HFFc6 (cell line): ENCODE measurements around the gene ERC2. TPM values are rescaled to one million over a fixed set of nuclear protein-coding genes. Genes with fewer than 3 reads are reported as not detected.

Experiments
- DNase-seq: peaks from one replicate; pipeline ENCODE4 v3.0.0-alpha.2; 2018
- H3K27ac Mint-ChIP-seq: 2 replicates; pipeline ENCODE4 v1.8.0; 2020; ENCODE audit warnings: mild to moderate bottlenecking, mixed read lengths
- H3K27me3 Mint-ChIP-seq: 2 replicates; pipeline ENCODE4 v1.8.0; 2021; ENCODE audit warnings: mild to moderate bottlenecking, moderate library complexity, mixed read lengths; ENCODE audit not compliant: insufficient read depth
- H3K36me3 Mint-ChIP-seq: 2 replicates; pipeline ENCODE4 v1.8.0; 2021; ENCODE audit warnings: low read depth, mixed read lengths
- H3K4me1 Mint-ChIP-seq: 2 replicates; pipeline ENCODE4 v1.8.0; 2020; ENCODE audit warnings: low read depth, mixed read lengths
- H3K4me3 Mint-ChIP-seq: 2 replicates; pipeline ENCODE4 v1.8.0; 2020; ENCODE audit warnings: mild to moderate bottlenecking, moderate library complexity, mixed read lengths
- H3K9me3 Mint-ChIP-seq: 2 replicates; pipeline ENCODE4 v1.8.0; 2020; ENCODE audit warnings: mild to moderate bottlenecking, mixed read lengths
- total RNA-seq, 6 experiments: library from RNA; stranded (reverse); fragmentation: NEBNext Ultra II Directional; extraction: Animal tissue kit (Norgen Biotek cat#: 25700); gene quantifications; 2 replicates in 1 of 6; 3 replicates in 5 of 6; pipeline ENCODE4 v1.2.3, GENCODE V29; 2021
- TF ChIP-seq, protein P1 (sequence below): fragments of 200-600 bp; sonication (generic); IDR thresholded peaks from 2 replicates; pipeline ENCODE4 v1.5.0; 2021; ENCODE audit warnings: antibody characterized with exemption, mild to moderate bottlenecking

The ERC2 gene
- total RNA-seq, 6 experiments from 2014 or later, result 0.11 TPM; not detected in 5

DNA sequence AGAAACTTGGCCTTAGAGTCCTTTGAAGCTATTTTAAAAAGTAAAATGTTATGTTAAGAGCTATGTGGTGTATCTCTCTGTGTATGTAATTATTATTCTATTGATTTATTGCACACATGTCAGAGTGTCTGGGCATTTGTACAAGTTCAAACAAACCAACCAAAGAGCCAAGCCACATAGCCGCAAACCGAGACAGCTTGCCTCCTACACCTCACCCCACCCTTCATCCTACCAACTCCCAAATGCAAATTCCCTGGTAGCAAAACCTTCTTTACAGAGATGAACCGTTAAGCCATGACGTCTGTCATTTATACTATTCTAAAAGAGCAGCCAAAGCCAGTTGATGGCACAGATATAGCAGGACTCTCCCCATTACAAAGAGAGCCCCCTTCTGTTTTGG lies 332.3 kb downstream of the ERC2 start:
- Mint-ChIP-seq H3K4me1 (peaks cover 34% of the 10 kb centered on the region), H3K27ac (no peak overlapping the region)
- TF ChIP-seq, protein P1, sequence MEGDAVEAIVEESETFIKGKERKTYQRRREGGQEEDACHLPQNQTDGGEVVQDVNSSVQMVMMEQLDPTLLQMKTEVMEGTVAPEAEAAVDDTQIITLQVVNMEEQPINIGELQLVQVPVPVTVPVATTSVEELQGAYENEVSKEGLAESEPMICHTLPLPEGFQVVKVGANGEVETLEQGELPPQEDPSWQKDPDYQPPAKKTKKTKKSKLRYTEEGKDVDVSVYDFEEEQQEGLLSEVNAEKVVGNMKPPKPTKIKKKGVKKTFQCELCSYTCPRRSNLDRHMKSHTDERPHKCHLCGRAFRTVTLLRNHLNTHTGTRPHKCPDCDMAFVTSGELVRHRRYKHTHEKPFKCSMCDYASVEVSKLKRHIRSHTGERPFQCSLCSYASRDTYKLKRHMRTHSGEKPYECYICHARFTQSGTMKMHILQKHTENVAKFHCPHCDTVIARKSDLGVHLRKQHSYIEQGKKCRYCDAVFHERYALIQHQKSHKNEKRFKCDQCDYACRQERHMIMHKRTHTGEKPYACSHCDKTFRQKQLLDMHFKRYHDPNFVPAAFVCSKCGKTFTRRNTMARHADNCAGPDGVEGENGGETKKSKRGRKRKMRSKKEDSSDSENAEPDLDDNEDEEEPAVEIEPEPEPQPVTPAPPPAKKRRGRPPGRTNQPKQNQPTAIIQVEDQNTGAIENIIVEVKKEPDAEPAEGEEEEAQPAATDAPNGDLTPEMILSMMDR, result no peak

DNA sequence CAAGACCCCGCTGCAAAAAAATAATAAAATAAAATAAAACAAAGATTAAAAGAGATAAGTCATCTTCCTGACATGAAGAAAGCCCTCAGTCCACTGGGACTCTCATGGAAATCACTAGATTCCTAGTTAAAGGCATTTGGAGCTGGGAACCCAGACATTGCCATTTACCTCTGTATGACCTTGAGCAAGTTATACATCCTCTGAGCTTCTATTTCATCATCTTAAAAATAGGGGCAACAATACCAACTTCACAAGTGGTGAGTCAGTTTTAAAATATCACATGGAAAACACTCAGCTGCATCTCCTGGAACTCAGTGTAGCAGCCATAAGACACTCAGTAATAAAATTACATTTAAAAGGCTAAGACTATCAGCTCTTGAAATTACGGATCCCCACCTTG lies 334.8 kb downstream of the ERC2 start:
- no peaks in the 10 kb centered on the region for H3K9me3 Mint-ChIP-seq
- no peak overlapping the region for H3K27ac Mint-ChIP-seq
- DNase-seq, result peak; percentile 25
- H3K36me3 Mint-ChIP-seq, result no peaks in the 10 kb centered on the region
- peaks cover 3% of the 10 kb centered on the region; the same call in 1 of the 2 replicates for H3K27me3 Mint-ChIP-seq
- no peak overlapping the region for H3K4me3 Mint-ChIP-seq
- peaks cover 34% of the 10 kb centered on the region for H3K4me1 Mint-ChIP-seq
- TF ChIP-seq, protein P1, result no peak

More for the DNA sequence above, 332.3 kb downstream of the ERC2 start:
- Mint-ChIP-seq H3K9me3 (no peaks in the 10 kb centered on the region), H3K27me3 (no peaks in the 10 kb centered on the region; the same call in 1 of the 2 replicates), H3K36me3 (no peaks in the 10 kb centered on the region), H3K4me3 (no peak overlapping the region)
- DNase-seq, result no peak

DNA sequence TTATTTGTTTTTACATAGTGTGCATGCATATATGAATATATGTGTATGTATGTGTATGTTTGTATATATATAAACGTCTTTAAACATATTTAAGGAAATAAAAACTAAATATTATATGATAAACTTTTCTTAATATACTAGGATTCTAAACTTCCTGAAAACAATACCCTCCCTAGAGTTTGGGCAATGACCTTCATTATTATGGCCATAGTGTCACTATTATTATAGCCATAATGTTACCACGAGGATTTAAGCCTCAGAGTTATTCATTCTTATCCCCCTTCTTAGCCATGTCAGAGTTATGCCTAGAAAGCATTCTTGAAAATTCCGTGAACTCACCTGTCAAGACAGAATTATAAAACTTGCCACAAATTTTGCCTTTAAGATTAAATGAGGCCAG lies 335.5 kb downstream of the ERC2 start:
- peaks cover 34% of the 10 kb centered on the region for H3K4me1 Mint-ChIP-seq
- H3K27ac Mint-ChIP-seq, result no peak overlapping the region
- H3K36me3 Mint-ChIP-seq, result no peaks in the 10 kb centered on the region
- H3K9me3 Mint-ChIP-seq, result no peaks in the 10 kb centered on the region
- peaks cover 3% of the 10 kb centered on the region; the same call in 1 of the 2 replicates for H3K27me3 Mint-ChIP-seq
- no peak for DNase-seq
- TF ChIP-seq, protein P1, result no peak
- H3K4me3 Mint-ChIP-seq, result no peak overlapping the region

DNA sequence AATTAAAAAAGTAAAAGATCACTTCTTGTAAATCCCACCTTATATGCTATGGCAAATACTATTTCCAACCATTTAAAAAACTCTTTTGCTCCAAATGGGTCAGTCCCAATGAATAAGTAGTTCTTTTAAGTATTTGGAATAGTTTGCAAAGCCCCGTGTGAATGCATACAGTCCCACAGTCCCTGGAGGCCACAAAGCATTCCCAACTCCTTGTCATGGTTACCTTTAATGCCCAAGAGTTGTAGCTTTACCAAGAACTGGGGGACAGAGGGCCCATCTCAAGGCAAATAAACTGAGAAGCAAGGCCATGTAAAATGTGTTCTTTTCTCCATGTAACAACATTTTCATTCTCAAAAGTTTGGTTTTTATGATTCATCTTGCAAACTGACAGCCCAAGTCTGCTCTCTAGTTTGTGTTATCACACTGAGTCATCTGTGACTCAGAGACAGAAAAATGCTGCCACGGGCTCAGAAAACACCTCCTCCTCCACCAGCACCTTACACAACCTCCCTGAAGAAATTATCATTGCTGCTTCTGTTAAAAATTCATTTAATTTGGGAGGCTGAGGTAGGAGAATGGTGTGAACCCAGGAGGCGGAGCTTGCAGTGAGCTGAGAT lies 336.2 kb downstream of the ERC2 start:
- TF ChIP-seq, protein P1, result no peak
- peak; percentile 88 for DNase-seq
- Mint-ChIP-seq H3K27me3 (peaks cover 3% of the 10 kb centered on the region), H3K9me3 (no peaks in the 10 kb centered on the region), H3K36me3 (no peaks in the 10 kb centered on the region), H3K4me1 (peaks cover 34% of the 10 kb centered on the region), H3K4me3 (0 out of 2 replicates have a peak overlapping the region, but pooled peaks have one; percentile 47), H3K27ac (peak overlapping the region; percentile 62; the same call in 1 of the 2 replicates)

DNA sequence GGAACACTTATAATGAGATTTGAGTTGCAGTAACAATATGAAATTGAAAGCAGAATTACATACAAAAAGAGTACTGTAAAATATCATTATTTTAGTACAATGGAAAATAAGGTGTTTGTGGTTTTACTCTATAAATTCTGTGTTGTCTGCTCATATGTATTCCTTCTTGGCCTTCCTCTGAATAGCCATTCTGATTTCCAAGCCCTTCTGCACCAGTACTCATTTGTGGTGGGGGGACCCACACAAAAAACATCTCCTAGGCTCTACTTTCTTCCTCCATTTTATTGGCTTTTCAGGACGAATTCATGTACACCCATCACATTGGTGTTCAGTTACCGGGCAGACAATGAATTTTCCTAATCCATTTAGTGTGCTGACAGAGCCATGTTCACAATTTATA lies 338.2 kb downstream of the ERC2 start:
- Mint-ChIP-seq H3K4me1 (peaks cover 42% of the 10 kb centered on the region), H3K27ac (no peak overlapping the region), H3K27me3 (peaks cover 3% of the 10 kb centered on the region)

More for the DNA sequence above, 338.2 kb downstream of the ERC2 start:
- Mint-ChIP-seq H3K9me3 (no peaks in the 10 kb centered on the region), H3K36me3 (no peaks in the 10 kb centered on the region), H3K4me3 (no peak overlapping the region)
- TF ChIP-seq, protein P1, result no peak
- DNase-seq, result no peak
